Measurements from ENCODE around the gene DEFB114.
"Not testable (repeated sequence)": the region's sequence is repeated elsewhere in the genome, so short reads cannot be mapped to it uniquely, and the experiment has no call there.

DEFB114 gene

GRCh38 chr6:49964064-49964463, at the start of gene DEFB114:
Gene DEFB114 (minus strand): TSS chr6:49964164. CDS start chr6:49964105, 59 bp downstream.
- no peak for DNase-seq

GRCh38 chr6:50007819-50008218, 43.9 kb upstream of the DEFB114 start:
- no peak for DNase-seq

- no peak for DNase-seq
Measured at GRCh38 chr6:50003139-50003538, 39.2 kb upstream of the DEFB114 start.

GRCh38 chr6:49995278-49995677, 31.3 kb upstream of the DEFB114 start:
- DNase-seq, result no peak

GRCh38 chr6:49988900-49989299, 24.9 kb upstream of the DEFB114 start:
- no peak for DNase-seq

GRCh38 chr6:49987749-49988148, 23.8 kb upstream of the DEFB114 start:
- no peak for DNase-seq

GRCh38 chr6:49986551-49986950, 22.6 kb upstream of the DEFB114 start:
- no peak for DNase-seq

GRCh38 chr6:49982046-49982445, 18.1 kb upstream of the DEFB114 start:
- no peak for DNase-seq

GRCh38 chr6:49980898-49981297, 16.9 kb upstream of the DEFB114 start:
- no peak for DNase-seq

GRCh38 chr6:49979584-49979983, 15.6 kb upstream of the DEFB114 start:
- no peak for DNase-seq

GRCh38 chr6:49978332-49979226, 14.6 kb upstream of the DEFB114 start:
- no peak for DNase-seq

GRCh38 chr6:49969605-49970004, 5.6 kb upstream of the DEFB114 start, which contains the start of gene DEFB113:
Gene DEFB113 (minus strand): TSS chr6:49969625. CDS start chr6:49969625, 0 bp downstream.
- DNase-seq, result no peak

GRCh38 chr6:49966823-49967222, 2.9 kb upstream of the DEFB114 start:
- DNase-seq, result no peak

GRCh38 chr6:49966334-49966733, 2.4 kb upstream of the DEFB114 start:
- no peak for DNase-seq

GRCh38 chr6:49958180-49958579, 5.8 kb downstream of the DEFB114 start:
- no peak for DNase-seq

GRCh38 chr6:49955847-49956246, 8.1 kb downstream of the DEFB114 start:
- DNase-seq, result no peak

- no peak for DNase-seq
Measured at GRCh38 chr6:49951926-49952325, 12.0 kb downstream of the DEFB114 start.

- no peak for DNase-seq
Measured at GRCh38 chr6:49950415-49950751, 13.6 kb downstream of the DEFB114 start.

- no peak for DNase-seq
Measured at GRCh38 chr6:49949062-49949461, 14.9 kb downstream of the DEFB114 start.

- DNase-seq, result no peak
Measured at GRCh38 chr6:49946835-49947234, 17.1 kb downstream of the DEFB114 start.

- DNase-seq, result not testable (repeated sequence)
Measured at GRCh38 chr6:49944068-49944467, 19.9 kb downstream of the DEFB114 start.

GRCh38 chr6:49939993-49940498, 23.9 kb downstream of the DEFB114 start:
- no peak for DNase-seq

GRCh38 chr6:49937811-49938210, 26.2 kb downstream of the DEFB114 start:
- DNase-seq, result no peak

- no peak for DNase-seq
Measured at GRCh38 chr6:49937017-49937416, 26.9 kb downstream of the DEFB114 start.
